ENCODE data around the gene CERK.
A peak's percentile ranks its signal among the peaks of the same experiment; 100 is the strongest.

CERK gene

DNA sequence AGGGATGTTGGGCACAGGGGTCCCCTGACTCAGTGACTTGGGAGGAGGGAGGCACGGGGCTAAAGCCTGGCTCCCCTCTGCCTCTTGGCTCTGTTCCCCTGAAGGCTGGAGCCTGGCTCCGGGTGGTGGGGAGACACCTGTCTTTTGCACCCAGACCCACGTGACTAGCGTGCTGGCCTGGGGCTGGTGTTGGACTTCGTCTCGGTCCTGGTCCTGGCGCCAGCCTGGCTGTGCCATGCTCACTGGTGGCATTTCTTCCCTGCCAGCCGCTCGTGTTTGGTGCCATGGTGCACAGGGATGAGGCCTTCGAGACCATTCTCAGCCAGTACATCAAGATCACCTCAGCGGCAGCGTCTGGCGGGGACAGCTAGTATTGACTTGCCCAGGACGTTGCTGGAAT is 61.2 kb downstream of the CERK start:
- no peak for DNase-seq

DNA sequence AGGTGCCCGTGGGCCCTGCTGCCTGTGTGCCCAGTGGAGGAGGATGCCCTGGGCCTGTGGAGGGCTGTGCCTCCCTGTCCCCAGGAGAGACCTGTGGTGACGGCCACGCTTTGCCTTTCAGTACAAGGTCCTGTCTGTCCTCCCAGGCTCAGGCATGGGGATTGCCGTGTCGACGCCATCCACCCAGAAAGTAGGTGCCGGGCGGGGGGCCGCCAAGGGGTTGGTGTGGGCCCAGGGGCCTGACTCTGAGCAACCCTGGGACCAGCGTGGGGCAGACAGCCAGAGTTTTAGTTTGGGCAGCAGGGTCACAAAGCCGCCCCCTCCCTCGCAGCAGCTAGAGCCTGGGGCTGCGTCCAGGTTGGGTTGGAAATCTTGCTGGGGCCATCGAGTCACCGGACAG is 61.6 kb downstream of the CERK start:
- DNase-seq = no peak

GRCh38 chr22:46675938-46676337 is 62.1 kb downstream of the CERK start:
- no peak for DNase-seq

DNA sequence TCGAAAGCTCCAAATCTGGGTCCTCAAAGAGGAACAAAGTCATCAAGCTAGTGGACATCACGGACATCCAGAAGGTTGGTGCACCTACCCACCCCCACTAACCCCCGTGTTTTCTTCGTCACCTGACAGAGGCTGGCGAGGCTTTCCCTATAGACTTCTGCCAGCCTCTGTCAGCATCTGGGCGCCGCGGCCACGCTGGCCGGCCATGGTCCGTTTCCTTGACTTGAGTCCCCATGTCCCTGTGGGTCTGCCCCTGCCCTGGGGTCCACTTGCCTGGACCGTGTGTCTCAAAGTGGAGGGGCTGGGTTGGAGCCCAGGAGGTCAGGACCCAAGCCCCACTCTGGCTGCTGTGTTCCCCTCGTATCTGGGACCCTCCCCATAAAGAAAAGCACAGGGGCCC is 62.6 kb downstream of the CERK start:
- DNase-seq = no peak

- DNase-seq = peak; percentile 12
Observed at GRCh38 chr22:46674906-46675305, 63.1 kb downstream of the CERK start.

DNA sequence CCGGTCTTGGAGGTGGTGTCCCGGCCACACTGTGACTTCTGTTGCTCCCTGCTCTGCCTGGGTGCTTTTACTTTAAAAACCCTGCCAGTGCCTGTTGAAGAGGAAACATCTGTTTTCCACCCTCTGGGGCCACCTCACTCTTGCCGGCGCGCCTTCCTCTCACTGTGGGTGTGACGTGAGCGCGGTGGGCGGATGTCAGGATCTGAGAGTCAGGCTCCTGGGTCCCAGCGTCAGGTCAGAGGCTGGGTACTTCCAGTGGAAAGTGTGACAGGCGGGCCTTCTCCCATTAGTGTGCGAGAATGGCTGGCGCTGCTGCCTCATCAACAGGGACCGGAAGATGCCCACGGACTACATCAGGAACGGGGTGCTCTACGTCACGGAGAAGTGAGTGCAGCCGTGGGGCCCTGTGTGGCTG is 63.7 kb downstream of the CERK start:
- peak; percentile 90 for DNase-seq

DNA sequence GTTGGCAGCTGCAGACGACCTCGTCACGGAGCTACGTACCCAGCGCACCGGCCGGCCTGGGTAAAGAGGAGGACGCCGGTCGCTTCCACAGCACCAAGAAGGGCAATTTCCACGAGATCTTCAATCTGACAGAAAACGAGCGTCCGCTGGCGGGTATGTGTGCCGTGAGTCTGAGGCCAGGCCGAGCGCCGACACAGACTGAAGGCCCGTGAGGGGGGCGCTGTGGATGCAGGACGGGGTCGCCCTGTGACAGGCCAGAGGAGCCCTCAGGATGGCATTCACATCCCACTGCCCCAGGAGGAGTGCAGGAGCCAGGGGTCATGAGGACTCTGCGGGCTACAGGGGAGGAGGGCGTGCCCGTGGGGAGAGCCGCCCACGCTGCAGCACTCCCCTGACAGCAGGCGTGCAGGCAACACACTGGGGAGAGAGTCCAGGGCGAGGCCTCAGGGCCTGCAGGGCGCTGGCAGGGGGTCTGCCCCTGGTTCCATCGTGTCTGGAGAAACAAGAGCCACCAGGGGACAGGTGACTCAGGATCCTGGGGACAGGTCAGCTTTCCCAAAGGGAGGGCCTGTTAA is 64.3 kb downstream of the CERK start:
- DNase-seq = no peak

DNA sequence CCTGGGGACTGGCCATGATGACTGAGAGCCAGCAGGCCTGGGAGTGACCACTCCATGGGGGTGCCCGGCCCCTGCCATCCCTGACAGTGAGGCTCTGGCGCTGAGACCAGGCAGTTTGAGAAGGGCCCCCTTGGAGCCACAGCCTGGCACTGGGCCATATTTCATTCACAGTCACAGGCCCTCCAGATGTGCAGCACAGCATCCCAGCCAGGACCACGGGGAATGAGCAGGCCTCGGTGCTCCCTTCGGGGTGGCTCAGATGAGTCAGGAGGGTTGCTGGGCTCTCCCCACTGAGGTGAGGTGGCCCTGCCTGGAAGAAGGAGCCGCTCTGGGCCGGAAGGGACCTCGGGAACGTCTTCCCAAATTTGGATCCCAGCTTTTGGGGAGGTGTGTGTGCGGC is 64.8 kb downstream of the CERK start:
- DNase-seq = no peak

GRCh38 chr22:46672731-46673130 is 65.3 kb downstream of the CERK start:
- no peak for DNase-seq

- no peak for DNase-seq
Observed at GRCh38 chr22:46671824-46672432, 66.1 kb downstream of the CERK start.

- no peak for DNase-seq
Observed at GRCh38 chr22:46669201-46669600, 68.9 kb downstream of the CERK start.

GRCh38 chr22:46668116-46668515 is 69.9 kb downstream of the CERK start:
- no peak for DNase-seq

GRCh38 chr22:46667245-46667623 is 70.8 kb downstream of the CERK start:
- DNase-seq = no peak

DNA sequence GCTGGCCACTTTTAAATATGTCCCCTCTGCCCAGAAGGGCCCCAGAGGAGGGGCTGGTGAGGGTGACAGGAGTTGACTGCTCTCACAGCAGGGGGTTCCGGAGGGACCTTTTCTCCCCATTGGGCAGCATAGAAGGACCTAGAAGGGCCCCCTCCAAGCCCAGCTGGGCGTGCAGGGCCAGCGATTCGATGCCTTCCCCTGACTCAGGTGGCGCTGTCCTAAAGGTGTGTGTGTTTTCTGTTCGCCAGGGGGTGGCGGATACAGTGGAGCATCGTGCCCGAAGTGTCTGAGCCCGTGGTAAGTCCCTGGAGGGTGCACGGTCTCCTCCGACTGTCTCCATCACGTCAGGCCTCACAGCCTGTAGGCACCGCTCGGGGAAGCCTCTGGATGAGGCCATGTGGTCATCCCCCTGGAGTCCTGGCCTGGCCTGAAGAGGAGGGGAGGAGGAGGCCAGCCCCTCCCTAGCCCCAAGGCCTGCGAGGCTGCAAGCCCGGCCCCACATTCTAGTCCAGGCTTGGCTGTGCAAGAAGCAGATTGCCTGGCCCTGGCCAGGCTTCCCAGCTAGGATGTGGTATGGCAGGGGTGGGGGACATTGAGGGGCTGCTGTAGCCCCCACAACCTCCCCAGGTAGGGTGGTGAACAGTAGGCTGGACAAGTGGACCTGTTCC is 71.3 kb downstream of the CERK start:
- no peak for DNase-seq

DNA sequence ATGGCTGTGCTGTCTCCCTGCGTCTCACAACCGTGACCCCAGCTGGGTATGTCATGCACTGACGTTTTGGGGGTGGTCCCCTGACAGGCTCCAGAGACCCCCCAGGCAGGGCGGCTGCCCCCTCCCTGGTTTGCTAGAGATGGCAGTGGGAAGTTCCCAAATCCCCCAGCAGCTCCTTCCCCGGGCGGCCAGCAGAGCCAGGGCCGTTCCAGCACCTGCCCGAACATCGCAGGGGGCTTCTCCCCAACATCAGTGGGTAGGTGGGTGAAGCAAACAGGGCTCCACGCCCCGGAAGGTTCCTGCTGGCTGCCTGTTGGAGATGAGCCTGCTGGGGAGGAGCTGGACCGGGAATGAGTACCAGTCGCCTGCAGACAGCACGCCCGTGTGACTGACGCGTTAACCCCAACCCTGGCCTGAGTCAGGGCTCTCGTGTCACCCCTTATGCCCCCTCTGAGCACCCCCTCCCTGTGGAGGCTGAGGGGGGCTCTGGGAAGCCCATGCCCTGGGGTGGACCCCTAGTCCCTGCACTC is 72.2 kb downstream of the CERK start:
- no peak for DNase-seq

GRCh38 chr22:46665151-46665695 is 72.8 kb downstream of the CERK start:
- no peak for DNase-seq

DNA sequence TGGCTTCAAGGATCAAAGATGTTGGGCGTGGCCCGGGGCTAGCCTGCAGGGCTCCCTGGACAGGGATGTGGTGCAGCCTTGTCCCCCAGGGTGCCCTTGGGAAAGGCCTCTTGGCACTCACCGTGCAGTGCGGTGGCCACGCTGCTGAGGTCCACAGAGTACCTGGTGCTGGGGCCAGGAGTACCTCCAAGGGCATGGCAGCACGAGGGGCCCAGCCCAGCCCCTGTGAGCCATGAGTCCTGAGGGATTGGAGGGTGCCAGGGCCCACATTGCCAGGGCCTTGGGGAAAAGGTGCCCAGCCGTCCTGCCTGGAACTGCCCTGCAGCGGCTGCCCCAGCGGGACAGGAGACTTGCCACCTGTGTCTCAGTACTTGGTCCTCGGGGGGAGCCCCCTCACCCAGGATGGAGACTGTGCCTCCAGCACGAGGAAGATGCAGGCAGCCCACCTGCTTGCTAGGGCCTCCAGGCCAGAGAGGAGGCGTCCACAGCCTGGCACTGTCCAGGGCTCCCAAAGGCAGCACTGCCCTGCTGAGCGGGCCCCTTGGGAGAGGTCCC is 73.7 kb downstream of the CERK start:
- no peak for DNase-seq

DNA sequence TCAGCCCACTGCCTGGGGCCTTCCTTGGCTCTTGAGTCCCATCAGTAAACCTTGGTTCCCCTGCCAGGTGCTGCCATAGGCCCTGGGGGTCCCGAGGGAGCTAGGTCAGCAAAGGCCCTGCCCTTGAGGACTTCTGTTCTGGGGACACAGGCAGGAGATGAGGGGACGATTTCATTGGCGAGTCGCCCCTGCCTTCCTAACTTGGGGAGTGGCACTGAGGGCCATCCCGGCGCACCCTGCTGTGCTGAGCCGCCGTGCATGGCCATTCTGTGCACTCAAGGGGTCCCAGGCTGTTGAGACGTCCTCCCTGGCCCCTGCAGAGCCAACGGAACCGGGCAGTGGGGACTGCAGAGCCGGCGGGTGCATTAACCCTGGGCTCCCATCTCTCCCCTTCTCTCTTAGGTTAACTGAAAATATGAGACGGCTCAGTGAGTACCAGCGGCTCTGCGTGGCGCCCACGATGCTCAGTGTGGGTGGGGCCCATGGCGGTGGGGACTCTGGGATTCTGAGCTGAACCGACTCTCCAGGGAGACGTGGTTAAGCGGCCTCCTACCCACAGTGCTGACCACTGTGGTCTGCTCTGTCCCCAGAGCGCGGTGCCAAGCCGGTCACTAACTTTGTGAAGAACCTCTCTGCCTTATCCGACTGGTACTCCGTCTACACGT is 74.5 kb downstream of the CERK start:
- DNase-seq = no peak

- no peak for DNase-seq
Observed at GRCh38 chr22:46663001-46663400, 75.1 kb downstream of the CERK start.

DNA sequence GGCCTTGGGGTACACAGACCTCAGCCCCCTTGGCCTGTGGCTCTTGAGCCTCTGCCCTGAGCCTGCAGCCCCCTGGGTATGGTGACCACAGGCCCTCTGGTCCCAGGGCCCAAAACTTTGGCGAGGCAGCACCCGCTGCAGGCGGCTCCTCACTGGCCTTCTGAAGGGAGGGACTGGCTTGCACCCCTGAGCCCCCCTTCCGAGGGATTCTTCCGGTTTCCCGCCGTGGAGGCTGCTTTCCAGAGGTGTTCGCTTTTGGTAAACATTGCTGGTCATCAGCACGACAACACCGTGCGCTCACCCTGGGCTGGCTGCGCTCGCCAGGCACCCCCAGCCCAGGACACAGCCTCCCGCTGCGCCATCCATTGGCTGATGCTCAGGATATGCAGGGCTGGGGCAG is 75.8 kb downstream of the CERK start:
- DNase-seq = no peak

GRCh38 chr22:46661221-46661851 is 76.7 kb downstream of the CERK start:
- peak; percentile 61 for DNase-seq

DNA sequence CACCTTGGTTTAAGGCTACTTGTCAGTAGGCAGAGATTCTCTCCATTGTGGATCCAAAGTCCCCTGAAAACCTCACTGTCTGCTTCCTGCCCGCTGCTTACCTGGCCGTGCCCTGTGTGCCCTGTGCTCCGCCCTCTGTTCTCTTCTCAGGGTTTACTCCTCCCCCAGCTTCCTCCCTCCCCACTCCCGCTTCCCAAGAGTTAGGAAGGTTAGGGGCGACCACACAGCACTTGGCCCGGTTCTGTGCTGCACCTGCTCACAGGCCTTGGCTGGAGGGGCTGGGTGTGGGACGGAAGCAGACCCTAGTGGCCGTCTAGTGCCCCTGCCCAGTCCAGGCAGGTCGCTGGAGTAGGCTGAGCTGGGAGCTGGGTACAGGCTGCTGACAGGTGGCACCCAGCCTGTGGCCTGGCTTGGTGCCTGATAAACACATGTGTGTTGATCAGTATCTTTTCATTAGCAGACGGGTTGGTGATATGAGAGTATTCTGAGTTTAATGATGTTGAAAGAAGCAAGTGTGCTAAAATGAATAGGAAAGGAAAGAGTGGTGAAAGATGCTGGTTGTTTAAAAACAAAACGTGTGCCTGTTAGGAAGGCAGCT is 77.3 kb downstream of the CERK start:
- no peak for DNase-seq
